Measurements from ENCODE around the gene PRR7.

Gene PRR7

DNA sequence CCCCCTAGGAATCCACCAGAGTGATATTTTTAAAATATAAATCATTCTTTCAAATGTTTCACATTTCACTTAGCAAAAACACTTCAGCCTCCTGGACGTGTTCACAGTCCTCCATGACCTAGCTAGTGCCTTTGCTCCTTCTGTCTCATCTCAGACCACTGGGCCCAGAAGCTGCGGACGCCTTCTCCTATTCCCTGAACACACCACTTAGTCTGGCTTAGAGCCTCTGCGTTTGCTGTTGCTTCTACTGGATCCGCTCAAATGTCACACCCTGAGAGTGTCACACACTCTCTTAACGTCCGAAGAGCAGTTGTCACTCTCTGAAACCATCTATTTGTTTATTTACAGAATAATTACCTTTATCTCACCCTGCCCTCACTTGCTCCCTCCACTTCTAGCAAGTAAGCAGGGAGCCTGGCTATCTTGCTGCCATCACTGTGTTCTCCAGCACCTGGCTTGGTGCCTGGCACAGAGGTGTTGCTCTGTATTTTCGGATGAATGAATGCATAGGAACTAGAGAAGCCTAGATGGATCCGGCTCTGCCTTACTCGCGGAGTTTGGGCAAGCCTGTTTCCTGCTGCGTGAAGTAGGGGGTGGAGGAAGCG, 21.3 kb upstream of the PRR7 start:
- no peak for DNase-seq (ENCODE audit: low read depth)

DNA sequence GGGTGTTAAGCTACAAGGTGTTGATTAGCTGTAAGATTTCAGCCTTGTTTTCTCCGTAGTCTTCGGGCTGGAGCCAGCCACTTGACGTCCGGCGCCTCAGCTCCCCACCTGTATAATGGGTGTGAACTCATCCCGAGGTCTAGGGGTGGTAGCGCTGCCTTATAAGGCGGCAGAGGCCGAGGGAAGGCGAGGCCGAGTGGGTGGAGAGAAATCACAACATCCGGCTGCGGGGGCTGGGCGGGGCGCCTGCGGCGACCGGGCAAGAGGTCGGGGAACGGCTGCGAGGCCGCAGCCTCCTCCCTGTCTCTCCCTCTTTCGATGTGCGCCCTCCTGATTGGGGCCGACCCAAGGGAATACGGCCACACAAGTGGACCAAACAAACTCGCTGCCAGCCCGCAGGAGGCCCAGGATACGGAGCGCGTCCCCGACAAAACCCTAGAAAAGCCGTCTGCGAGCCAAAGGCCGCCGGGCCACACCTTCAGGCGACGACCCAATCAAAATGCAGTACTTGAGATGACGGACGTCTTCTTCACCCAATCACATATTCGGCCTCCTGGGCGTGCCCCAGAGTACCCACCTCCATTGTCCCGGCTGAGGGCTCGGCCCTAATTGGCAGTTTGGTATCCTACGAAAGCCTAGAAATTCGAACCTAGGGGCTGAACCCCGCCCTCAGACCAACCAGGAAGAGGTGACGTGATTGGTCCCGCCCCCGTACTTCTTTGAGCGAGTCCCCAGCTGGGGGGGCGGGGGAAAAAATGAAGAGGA, 20.6 kb upstream of the PRR7 start:
- DNase-seq (ENCODE audit: low read depth): peak; percentile 99

DNA sequence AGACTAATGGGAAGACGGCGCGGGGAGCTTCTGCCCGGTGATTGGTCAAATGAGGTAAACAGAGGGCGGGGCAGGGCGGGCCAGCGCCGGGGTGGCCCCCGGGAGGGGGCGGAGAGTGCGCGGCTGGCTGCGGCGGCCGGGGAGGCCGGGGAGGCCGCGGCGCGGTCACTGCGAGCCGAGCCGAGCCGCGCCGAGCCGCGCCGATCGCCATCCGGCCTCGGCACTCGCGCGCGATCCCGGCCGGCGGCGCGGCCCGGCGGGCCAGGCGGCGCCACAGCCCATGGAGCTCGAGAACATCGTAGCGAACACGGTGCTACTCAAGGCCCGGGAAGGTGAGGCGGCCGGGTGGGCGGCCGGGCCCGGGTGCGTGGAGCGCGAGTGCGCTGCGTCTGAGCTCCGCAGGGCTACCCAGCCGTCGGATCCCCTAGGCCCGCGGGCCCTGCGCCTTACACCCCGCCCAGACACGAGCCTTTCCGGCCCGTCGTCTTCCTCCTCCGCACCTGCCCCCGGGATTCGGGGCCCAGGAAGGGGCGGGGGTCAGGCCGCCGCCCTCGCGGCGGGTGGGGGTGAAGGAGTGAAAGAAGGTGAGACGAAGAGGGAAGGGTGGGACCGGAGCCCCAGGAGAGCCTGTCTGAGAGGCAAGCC, 19.9 kb upstream of the PRR7 start, which contains the start of gene GRK6:
Gene GRK6 (plus strand): TSS at position 111 of the 645 bp plus-strand sequence. CDS start 170 bp downstream, at position 281.
- no peak for DNase-seq (ENCODE audit: low read depth)

DNA sequence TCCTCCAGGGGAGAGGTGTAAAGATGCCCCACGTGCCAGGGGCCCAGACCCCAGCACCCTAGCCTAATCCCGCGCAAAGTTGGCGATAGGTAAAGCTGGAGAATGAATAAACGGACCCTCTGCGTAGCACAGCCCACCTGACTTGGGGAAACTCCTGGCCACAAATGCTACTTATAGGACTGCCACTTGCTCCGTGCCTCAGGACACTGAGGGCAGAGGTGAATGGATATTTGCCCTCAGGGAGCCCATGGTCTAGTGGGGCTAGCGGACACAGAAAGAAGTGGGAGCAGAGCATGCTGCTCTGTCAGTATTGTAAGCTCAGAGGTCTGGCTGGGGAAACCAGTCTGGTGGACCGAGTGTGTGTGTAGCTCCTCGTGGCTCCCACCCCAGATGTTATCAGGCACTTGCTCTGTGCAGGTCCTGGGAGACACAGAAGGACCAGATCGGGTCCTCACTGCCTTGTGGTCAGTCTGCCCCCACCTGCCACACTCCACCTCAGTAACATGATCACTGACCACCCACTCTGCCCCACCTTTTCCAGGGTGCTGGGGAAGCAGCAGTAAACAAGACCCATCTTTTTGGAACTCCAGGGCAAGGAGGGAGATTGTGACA, 19.3 kb upstream of the PRR7 start:
- no peak for DNase-seq (ENCODE audit: low read depth)

DNA sequence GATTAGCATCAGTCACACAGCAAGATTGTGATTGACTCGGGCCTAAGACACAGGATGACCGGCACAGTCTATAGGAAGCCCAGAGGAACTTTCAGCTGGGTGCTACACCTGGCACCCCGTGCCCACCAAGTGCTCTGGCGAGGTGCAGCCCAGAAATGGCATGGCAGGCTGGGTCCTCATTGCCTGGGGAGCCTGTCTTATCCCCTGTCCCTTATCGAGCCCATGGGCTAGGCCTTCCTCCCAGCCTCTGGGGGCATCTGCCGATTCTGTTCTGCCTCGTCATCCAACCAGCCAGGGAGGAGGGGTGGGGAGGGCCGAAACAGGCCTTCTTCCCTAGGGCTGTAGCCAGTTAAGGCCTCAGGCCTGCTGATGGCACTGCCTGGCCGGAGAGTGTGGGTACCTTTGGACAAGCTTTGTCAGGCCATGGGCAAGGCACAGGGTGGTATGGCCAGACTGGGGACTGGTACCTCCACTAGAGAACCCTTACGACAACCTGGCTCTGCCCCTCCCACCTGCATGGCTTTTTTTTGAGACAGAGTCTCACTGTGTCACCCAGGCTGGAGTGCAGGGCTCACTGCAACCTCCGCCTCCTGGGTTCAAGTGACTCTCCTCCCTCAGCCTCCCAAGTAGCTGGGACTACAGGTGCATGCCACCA, 18.6 kb upstream of the PRR7 start:
- no peak for DNase-seq (ENCODE audit: low read depth)

DNA sequence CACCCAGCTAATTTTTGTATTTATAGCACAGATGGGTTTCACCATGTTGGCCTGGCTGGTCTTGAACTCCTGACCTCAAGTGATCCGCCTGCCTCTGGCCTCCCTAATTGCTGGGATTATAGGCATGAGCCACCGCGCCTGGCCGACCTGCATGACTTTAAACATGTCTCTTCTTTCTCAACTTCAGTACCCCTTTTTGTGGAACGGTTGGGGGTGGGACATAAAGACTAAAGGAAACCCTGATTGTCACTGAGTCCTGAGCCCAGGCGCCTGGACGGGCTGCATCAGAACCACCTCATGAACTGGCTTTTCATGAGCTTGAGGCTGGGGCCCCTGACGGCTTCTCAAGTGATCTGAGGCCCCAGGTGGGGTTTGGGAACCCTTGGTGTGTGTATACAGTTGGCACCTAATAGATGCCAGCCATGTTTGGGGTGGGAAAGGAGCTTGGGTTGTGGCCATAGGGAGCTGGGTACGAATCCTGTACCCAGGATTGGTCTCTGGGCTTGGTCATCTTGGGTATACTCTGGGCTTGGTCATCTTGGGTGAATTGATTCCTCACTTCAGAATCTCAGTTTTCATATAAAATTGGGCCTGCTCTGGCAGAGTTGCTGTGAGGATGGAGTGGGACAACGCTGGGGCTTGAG, 17.9 kb upstream of the PRR7 start:
- no peak for DNase-seq (ENCODE audit: low read depth)

DNA sequence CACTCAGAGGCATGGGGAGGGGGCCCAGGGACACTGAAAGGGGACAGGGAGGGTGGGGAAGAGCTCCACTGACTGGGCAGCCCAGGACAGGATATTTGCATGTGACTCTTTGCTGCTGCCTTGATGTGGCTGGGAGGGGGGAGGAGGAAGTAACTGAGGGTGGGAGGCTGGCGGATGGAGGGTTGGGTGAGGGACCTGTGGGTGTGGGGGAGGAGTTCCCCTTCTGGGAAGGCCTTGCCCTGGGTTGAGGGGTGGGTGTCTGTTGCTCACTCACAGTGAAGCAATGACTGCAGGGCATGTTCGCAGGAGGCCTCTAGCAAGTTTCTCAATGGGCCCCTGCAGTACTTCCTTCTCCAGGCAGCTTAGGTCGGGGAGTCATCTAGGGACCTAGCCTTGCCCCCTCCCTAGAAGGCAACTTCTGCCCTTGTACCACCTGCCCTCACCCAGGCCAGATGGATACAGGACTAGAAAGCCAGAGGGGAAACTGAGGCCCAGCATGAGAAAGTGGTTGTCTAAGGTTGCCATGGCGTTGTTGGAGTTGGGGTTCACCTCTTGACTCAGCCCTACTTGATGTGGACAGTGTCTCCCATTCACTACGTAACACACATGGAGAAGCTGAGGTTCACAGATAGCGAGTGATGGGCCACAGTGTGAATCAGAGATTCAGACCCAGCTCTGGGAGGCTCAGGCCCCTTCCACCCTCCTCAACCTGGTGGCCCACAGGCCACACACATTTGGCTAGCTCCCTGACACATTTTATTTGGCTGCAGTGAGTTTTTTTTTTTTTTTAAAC, 17.2 kb upstream of the PRR7 start:
- DNase-seq (ENCODE audit: low read depth): peak; percentile 64

DNA sequence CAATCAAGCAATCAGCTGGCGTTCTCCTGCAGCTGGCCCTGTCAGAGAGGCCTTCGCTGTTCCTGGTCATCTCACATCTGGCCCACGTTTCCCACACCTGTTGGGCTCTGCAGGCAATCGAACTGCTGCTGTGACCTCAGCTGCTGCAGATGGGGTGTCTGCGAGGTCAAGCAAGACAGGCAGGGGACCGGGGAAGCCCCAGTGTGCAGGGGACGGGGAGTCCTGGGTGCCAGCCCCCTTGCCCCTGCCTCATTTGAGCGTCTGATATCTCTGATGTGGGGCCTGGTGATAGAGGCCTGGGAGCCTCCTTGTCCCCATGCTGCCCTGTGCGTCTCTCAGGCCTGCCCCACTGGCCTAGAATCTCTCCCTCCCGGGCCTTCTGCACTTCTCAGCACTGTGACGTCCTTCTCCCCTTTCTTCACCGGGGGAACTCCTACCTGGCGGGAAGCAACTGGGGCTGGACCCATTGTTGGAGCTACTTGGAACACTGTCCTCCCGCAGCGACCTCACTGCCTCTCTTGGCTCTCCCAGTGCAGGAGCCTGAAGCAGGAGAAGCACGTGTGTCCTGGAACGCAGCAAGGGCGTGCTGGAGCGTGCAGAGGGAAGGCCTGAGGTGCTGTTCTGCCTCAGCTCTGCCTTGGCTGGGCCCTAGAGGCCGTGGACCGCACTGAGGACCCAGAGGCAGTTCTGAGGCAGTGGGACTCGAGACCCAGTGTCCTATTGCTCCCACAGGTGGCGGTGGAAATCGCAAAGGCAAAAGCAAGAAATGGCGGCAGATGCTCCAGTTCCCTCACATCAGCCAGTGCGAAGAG, 16.3 kb upstream of the PRR7 start:
- DNase-seq (ENCODE audit: low read depth): no peak

GRCh38 chr5:177430972-177431316, 15.7 kb upstream of the PRR7 start:
- DNase-seq (ENCODE audit: low read depth): no peak

DNA sequence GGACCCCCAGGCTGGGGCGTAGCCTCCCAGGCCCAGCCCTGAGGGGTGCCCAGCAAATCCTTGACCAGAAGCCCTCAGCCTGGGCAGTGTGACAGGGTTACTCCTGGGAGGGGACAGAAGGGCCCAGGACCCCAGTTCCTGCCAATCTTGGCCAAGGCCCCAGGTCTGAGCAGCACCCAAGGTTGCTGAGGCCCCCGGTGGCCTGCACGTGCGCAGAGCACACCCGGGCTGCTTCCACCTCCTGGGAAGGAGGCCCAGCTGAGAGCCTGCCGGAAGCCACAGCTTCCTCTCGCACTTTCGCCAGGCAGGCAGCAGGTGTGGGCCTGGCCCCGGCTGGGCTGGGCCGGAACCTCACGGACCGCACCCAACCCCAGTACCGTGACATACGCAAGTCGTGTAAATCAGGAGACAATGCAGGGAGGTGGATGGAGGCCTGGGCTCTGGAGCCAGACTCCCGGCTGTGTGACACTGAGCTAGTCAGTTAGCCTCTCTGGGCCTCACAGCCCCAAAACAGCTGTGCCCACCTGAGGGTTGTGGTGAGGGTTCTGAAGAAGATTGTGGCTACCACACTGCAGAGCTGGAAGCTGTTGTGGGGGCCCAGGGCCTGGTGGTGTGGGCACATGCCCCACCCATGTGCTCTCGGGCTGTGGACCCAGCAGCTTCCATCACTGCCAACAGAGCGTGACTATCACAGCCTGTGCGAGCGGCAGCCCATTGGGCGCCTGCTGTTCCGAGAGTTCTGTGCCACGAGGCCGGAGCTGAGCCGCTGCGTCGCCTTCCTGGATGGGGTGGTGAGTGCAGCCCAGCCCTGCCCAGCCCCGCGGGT, 15.1 kb upstream of the PRR7 start:
- no peak for DNase-seq (ENCODE audit: low read depth)

- DNase-seq (ENCODE audit: low read depth): no peak
Observed at GRCh38 chr5:177432143-177432838, 14.3 kb upstream of the PRR7 start.

DNA sequence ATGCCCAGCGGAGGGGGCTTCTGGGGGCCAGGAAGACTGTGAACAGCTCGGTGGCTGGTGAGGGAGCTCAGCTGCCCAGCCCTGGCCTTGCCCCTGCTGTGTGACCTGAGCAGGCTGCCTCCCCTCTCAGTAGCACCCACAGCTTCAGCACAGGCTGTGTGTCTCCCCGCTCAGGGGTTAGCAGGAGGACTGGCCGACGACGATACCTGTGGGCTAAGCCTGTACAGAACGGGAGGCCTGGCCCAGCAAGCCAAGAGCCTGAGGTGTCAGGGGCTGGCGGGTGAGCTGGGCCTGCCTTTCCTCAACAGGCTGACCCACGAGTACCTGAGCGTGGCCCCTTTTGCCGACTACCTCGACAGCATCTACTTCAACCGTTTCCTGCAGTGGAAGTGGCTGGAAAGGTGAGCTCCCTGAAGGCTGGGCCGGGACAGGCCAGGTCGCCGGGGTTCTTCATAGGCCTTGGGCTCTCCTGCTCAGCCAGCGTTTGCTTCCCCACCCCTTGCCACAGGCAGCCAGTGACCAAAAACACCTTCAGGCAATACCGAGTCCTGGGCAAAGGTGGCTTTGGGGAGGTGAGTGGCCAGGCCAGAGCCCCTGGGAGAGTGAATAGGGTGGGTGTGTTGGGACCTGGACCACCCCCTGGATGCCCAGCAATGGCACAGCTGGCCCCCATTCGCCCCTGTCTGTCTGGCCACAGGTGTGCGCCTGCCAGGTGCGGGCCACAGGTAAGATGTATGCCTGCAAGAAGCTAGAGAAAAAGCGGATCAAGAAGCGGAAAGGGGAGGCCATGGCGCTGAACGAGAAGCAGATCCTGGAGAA, 13.6 kb upstream of the PRR7 start:
- DNase-seq (ENCODE audit: low read depth): no peak

DNA sequence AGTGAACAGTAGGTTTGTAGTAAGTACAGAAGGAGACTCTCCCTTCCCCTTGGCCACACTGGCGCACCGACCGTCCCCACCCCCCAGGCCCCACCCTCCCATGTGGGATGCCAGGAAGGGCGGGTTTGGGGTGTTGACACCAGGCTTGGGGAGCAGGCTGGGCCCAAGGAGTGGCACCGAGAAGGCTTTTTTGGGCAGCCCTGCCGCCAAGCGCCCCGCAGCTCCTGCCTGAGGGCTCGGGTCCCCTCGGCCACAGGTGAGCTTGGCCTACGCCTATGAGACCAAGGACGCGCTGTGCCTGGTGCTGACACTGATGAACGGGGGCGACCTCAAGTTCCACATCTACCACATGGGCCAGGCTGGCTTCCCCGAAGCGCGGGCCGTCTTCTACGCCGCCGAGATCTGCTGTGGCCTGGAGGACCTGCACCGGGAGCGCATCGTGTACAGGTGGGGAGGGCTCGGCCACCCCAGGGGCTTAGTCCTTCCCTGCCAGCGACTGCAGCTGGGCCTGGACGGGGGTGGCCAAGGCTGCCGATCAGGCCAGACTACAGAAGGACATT, 12.9 kb upstream of the PRR7 start:
- DNase-seq (ENCODE audit: low read depth): no peak

DNA sequence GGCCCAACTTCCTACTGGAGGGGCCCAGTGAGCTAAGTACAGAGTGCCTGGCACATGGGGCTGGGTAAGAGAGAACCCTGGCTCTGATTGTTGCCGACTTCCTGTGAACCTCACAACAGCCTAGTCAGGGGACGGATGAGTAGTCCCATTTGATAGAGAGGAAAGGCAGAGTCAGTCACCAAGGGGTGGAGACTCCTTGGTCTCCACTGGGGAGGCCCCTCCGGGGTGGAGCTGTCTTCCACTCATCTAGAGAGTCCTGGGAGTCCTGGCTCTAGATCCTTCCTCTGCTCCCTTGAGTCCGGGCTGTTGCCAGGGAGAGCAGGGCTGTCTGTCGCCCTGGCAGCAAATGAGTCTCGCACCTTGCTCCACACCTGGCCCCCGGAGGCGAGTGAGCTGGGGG, 12.2 kb upstream of the PRR7 start:
- no peak for DNase-seq (ENCODE audit: low read depth)

DNA sequence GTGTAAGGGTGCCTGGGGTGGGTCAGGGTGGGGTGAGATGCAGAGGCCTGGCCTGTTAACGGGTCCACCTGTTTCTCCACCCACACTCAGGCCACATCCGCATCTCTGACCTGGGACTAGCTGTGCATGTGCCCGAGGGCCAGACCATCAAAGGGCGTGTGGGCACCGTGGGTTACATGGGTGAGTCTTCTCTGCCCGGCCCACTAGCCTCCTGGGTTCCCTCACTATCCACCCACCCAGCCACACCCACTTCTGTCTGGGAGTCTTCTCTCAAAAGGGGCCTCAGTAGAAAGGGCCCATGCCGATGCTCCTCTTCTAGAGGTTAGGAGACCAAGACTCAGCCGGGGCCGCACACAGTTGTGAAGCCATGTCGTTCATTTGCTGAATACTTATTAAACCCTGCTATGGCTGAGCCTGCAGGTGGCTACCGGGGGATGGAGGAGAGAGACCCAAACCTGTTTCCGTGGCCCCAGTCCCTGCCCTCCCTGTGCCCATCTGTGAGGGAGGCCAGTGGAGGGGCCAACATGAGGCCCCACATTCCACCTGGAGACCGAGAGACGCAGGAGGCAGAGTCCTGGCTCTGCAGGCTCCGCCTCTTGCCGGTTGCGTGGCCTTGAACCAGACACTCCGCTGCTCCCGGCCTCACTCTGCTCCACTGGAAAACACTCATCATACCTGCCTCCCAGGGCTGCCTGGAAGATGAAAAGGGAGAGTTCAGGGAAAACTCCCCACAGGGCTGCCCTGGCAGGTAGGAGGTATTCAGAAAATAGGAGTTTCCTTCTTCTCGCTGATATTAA, 11.5 kb upstream of the PRR7 start:
- DNase-seq (ENCODE audit: low read depth): no peak

DNA sequence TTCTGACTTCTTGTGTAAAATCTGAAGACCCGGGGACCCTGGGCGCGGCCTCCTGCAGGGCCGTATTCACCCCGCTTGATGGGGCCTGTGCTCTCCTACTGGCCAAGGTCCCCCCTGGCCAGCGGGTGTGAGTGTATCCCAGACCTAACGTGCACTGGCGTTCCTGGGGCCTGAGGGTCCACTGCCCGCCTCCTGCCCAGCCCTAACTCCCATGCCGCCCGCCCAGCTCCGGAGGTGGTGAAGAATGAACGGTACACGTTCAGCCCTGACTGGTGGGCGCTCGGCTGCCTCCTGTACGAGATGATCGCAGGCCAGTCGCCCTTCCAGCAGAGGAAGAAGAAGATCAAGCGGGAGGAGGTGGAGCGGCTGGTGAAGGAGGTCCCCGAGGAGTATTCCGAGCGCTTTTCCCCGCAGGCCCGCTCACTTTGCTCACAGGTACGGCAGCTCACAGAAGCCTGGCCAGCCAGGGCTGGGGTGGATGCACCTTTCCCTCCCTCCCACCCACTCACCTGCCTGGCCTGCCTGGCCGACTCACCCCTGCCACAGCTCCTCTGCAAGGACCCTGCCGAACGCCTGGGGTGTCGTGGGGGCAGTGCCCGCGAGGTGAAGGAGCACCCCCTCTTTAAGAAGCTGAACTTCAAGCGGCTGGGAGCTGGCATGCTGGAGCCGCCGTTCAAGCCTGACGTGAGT, 10.6 kb upstream of the PRR7 start:
- no peak for DNase-seq (ENCODE audit: low read depth)

Data from stimulated activated CD8-positive, alpha-beta memory T cell treated with anti-CD3 and anti-CD28 coated beads, Interleukin-15, amount 100 ng/mL, for 1 hour (primary cell).